ENCODE measurements around the gene NSD1.

- TF ChIP-seq, protein P1, sequence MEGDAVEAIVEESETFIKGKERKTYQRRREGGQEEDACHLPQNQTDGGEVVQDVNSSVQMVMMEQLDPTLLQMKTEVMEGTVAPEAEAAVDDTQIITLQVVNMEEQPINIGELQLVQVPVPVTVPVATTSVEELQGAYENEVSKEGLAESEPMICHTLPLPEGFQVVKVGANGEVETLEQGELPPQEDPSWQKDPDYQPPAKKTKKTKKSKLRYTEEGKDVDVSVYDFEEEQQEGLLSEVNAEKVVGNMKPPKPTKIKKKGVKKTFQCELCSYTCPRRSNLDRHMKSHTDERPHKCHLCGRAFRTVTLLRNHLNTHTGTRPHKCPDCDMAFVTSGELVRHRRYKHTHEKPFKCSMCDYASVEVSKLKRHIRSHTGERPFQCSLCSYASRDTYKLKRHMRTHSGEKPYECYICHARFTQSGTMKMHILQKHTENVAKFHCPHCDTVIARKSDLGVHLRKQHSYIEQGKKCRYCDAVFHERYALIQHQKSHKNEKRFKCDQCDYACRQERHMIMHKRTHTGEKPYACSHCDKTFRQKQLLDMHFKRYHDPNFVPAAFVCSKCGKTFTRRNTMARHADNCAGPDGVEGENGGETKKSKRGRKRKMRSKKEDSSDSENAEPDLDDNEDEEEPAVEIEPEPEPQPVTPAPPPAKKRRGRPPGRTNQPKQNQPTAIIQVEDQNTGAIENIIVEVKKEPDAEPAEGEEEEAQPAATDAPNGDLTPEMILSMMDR (IDR thresholded peaks at IDR 0.05): no peak
- TF ChIP-seq POLR2A (IDR thresholded peaks at IDR 0.05): no peak
Measured at GRCh38 chr5:177228751-177229150, 95.2 kb downstream of the NSD1 start.

Data from testis (tissue), 2 donors.